ENCODE data around the gene S100A3.
"Not testable (repeated sequence)": the region's sequence is repeated elsewhere in the genome, so short reads cannot be mapped to it uniquely, and the experiment has no call there.

The S100A3 gene, protein sequence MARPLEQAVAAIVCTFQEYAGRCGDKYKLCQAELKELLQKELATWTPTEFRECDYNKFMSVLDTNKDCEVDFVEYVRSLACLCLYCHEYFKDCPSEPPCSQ

DNA sequence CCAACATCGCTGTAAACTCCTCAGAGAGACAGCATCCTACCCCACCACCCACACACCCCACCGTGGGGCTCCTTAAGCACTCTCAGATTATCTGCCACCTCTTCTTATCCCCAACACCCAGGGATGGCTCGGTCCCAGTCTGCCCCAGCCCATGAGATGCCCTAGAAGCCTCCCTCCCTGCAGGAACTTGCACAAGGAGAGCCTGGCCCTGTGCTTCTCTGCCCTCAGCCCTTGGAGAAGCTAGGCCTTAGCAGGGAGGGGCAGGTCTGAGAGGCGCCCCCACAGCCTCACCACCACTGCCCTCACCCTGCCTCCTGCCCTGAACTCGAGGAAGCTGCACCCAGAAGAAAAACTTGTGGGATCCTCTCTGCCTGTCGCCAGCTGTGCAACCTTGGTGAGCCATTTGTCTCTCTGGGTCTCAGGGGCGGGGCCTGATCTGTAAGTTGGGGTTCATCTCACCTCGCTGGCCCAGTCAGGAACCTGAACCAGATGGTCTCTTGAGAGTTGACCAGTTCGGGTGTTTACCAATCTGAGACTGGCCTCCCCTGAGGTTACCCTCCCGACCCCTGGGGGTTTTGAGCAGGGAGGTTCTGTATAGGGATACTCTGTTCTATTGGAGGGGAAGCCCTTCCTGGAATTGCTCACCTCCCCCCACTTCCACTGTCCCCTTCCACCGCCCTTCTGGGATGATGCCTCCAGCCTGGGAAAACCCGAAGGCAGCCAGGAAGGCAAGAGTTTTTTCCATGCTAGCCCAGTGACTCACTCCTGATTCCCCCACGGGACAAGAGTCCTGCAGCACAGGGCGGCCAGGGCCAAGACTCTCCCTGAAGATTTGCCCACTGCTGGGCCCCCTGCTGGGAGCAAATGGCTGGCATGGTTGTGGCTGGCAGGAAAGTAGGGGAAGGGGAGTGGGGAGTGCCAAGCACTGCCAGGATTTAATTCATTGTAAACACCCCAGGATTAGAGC, at the start of gene S100A3:
S100A3 (minus strand) TSS at position 537 of the 967 bp plus-strand sequence. CDS start 773 bp downstream, outside the sequence.
- no peak for DNase-seq

DNA sequence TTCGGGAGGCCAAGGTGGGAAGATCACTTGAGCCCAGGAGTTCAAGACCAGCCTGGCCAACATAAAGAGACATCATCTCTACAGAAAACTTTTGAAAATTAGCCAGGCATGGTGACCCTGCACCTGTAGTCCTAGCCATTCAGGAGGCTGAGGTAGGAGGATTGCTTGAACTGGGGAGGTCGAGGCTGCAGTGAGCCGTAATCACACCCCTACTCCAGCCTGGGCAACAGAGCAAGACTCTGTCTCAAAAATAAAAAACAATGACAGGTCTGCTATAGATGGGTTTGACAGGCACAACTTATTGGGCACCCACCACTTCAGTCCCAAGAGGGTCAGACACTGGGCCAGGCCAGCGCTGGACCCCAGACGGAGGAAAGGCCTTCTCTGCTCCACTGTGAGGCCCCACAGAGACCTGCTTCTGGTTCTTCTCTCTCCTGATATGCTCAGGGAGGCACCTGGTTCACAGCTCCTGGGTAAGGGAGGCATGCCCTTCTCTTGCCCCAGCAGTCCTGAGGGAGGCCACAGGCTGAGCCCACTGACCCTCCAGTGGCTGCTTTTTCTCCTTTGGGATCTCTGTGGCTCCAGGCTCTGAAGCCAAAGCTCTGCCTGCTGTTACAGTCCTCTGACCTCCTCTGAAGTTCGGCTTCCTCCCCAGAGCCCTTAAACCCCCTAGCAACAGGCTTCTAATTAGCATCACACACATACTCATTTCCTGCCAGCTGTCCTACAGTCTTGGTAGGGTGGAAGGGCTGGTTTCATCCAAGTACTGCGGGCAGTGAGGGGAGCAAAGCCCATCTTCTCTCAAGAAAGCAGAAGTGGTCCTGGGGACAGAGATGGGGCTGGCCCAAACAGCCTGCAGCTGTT, 49.5 kb upstream of the S100A3 start:
- peak; percentile 83 for DNase-seq

DNA sequence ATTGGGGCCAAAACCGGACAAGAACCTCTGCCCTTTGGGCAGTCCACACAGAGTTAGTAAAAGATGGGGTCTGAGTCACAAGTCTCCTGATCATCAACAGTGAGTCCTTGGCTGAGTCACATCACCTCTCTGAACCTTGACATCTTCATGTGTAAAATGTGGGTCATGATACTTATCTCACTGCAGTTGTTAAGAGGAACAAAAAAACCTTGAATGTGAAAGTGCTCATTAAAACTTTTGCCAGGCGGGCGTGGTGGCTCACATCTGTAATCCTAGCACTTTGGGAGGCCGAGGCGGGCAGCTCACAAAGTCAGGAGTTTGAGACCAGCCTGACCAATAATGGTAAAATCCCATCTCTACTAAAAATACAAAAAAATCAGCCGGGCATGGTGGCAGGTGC, 48.1 kb upstream of the S100A3 start:
- no peak for DNase-seq

DNA sequence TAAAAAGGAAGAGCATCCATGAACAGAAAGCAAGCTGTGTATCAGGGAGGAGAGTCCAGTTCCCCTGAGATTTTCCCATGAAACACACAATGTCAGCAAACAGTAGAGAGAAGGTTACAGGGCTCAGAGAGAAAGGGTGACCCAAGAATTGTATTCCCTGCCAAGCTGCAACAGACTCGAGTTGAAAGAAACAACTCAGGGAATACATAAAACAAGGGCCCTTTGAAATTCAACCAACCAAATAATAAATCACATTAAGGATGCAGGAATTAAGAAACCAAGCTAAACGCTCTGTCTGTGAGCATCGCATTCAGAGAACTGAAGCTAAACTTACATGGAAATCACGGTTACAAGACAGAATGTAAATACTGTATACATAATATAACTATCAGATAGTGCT, 43.7 kb upstream of the S100A3 start:
- no peak for DNase-seq

DNA sequence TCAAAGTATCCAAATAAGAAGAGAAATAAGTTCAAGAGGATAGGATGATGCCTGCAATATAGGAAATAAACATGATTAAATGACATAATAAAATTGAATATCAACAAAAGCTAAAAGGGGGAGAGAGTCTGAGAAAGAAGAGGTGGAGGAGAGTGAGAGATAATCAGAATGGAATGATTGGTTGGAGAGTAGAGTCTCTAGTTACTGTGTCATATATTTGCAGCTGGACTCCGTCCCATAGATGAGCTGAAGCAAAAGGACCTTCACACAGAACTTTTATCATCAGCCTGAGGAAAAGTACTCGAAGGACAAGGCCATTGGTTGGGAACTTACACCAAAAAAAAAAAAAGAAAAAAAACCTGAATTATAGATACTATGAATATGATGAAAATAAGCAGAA, 39.4 kb upstream of the S100A3 start:
- no peak for DNase-seq

DNA sequence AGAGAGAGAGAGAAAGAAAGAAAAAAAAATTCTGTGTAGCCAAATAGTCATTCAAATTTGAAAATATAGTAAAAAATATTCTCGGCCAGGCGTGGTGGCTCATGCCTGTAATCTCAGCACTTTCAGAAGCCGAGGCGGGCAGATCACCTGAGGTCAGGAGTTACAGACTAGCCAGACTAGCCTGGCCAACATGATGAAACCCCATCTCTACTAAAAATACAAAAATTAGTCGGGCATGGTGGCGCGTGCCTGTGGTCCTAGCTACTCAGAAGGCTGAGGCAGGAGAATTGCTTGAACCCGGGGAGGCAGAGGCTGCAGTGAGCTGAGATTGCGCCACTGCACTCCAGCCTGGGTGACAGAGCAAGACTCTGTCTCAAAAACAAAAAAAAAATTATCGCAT, 39.0 kb upstream of the S100A3 start:
- DNase-seq, result not testable (repeated sequence)

DNA sequence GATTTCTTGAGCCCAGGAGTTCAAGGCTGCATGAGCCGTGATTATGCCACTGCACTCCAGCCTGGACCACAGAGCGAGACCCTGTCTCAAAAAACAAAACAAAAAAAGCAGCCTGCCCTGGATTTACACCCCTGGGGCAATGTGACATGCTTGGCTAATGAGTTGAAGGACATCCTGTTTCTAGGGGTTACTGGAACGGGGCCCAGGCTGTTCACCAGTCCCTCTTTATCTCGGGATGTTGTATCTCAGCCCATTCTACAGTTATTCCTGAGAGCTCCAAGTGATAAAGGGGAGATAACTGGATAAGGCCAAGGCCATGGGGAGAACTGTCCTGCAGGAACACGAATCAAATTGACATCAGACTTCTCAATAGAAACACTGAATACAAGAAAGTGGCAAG, 38.3 kb upstream of the S100A3 start:
- no peak for DNase-seq

DNA sequence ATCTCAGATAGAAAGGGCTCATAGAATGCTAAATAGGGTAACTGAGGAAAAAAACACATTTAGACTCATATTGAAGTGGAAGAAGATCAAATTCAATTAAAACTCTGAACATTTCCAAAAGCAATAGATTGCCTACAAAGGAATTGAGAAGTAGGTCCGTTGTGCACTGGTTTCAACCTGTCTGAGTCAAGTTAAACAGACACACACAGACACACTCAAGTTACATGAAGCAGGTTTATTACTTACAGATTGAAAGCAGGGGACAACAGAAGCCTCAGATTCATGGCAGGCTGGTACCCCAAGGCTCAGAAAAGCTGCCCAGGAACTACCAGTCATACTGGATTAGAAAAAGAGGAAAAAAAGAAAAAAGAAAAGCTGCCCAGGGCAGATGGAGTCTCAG, 37.3 kb upstream of the S100A3 start:
- DNase-seq, result no peak

DNA sequence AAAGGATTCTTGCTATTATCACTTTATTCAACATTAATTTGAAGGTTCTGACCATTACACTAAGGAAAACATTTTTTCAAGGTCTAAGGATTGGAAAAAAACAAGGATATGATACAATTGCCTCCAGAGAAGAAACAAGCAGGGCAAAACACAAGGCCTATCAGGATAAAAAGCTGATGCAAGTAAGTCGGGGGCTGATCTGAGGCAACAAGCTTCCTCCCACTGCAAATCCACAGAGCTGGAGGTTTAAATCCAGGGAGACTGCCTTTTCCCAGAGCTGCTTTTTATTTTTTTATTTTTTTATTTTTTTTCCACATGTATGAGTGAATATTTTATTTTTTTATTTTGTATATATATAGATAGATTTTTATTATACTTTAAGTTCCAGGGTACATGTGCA, 35.9 kb upstream of the S100A3 start:
- no peak for DNase-seq

DNA sequence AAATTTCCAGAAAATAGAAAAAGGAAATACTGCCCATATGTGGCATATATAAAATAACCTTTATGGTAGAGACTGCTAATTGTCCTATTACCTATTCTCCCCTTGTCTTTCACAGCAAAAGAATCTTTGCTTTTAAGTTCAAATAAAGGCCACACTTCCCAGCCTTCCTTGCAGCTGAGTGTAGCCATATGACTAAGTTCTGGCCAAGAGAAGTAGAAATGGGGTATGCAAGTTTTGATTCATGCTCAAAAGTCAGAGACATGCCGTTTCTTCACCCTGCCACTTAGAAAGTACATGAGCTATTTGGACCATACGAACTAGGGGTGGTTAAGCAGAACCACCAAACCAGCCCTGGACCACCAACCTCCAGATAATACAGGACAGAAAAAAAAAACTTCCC, 34.9 kb upstream of the S100A3 start:
- DNase-seq, result no peak

DNA sequence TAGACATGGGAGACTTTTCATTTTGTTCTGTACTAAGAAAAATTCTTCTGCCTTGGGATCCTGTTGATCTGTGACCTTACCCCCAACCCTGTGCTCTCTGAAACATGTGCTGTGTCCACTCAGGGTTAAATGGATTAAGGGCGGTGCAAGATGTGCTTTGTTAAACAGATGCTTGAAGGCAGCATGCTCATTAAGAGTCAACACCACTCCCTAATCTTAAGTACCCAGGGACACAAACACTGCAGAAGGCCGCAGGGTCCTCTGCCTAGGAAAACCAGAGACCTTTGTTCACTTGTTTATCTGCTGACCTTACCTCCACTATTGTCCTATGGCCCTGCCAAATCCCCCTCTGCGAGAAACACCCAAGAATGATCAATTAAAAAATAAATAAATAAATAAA, 34.5 kb upstream of the S100A3 start:
- not testable (repeated sequence) for DNase-seq

DNA sequence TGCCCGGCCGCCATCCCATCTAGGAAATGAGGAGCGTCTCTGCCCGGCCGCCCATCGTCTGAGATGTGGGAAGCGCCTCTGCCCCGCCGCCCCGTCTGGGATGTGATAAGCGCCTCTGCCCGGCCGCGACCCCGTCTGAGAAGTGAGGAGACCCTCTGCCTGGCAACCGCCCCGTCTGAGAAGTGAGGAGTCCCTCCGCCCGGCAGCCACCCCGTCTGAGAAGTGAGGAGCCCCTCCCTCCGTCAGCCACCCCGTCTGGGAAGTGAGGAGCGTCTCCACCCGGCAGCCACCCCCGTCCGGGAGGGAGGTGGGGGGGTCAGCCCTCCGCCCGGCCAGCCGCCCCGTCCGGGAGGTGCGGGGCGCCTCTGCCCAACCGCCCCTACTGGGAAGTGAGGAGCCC, 33.8 kb upstream of the S100A3 start:
- not testable (repeated sequence) for DNase-seq

DNA sequence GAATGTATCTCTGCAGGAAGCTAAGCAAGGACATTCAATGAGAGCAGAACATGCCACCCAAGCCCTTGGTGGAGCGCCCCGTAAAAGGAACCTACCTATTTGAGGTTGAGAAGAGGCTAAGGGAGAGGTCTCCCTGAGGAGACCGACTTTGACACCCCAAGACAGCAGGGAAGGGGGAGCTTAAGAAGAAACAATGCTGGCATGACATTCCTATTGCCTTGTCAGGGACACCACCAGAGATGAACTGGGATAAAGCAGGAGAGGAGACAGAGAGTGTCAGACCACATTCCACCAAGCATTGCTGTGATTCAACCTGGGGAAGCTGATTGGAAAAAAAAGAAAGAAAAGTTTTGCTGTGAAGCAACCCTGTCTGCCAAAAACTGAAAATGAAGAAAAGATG, 29.9 kb upstream of the S100A3 start:
- DNase-seq, result no peak

DNA sequence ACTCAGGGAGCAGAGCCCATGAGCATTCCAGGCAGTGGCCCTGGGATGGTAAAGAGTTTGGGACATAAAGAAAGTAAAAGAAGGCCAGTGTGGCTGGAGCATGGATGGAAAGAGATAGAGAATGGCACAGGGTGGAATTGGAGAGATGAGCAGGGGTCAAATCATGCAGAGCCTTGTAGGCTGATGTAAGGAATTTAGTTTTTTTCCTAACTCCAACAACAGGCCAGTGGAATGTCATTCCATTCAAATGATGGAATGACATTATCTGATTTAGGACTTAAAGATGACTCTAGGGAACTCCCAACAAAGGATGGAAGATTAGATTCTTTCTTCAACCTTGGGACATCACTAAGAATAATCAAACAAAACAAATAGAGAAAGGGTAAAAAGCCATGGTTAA, 29.4 kb upstream of the S100A3 start:
- no peak for DNase-seq

DNA sequence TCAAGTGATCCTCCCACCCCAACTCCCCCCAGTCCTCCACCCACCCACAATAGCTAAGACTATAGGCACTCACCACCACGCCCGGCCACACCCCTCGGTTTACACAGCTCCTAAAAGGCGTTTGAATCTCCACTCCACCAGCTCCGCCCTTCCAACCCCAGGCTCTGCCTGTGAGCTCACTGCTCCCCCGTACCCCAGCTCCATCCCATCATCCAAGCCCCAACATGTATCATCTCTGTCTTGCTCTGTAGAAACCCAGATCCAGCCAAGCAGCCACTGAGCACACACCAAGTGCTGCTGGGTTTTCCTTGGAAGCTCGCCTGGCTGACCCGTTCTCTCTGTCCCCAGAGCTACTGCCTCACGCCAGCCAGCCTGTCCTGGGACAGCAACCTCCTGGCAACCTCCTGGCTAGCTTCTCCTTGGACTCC, 28.6 kb upstream of the S100A3 start:
- no peak for DNase-seq

DNA sequence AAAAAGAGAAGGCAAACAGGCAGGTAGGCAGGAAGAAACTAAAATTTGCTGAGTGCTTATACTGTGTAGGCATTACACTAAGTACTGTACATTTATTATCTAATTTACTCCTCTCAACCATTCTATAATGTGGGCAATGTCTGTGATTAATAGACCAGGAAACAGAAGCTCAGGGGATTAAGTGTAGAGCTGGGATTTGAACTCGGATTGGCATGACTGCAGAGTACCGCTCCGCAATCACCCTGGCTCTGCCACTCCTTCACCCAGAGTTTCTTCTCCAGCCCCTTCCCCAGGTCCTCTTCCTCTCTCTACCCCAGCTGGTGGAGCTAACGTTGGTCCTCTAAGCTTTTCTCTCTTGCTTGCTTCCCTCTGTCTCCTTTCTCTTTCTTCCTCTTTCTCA, 28.1 kb upstream of the S100A3 start:
- no peak for DNase-seq

DNA sequence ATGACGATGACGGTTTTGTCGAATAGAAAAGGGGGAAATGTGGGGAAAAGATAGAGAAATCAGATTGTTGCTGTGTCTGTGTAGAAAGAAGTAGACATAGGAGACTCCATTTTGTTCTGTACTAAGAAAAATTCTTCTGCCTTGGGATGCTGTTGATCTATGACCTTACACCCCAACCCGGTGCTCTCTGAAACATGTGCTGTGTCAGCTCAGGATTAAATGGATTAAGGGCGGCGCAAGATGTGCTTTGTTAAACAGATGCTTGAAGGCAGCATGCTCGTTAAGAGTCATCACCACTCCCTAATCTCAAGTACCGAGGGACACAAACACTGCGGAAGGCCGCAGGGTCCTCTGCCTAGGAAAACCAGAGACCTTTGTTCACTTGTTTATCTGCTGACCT, 26.4 kb upstream of the S100A3 start:
- DNase-seq, result not testable (repeated sequence)

DNA sequence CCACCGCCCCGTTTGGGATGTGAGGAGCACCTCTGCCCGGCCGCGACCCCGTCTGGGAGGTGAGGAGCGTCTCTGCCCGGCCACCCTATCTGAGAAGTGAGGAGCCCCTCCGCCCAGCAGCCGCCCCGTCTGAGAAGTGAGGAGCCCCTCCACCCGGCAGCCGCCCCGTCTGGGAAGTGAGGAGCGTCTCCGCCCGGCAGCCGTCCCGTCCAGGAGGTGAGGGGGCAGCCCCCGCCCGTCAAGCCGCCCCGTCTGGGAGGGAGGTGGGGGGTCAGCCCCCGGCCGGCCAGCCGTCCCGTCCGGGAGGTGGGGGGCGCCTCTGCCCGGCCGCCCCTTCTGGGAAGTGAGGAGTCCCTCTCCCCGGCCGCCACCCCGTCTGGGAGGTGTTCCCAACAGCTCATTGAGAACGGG, 26.0 kb upstream of the S100A3 start:
- not testable (repeated sequence) for DNase-seq

DNA sequence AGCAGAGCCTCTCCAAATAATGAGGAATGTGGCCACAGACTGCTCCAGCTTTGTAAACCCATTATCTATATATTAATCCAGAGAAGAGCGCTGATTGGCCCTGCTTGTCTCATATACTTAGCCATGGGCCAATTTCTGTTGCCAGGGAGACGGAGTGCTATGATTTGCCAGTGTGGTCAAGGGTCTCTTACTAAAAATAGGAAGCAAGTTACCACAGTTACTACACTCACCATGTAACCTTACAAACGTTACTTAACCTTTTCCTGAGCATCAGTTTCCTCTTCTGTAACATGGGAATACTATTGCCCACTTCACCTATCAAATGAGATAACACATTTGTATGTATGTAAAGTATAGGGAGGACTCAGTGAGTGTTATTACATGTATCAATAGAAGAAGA, 24.3 kb upstream of the S100A3 start:
- no peak for DNase-seq

DNA sequence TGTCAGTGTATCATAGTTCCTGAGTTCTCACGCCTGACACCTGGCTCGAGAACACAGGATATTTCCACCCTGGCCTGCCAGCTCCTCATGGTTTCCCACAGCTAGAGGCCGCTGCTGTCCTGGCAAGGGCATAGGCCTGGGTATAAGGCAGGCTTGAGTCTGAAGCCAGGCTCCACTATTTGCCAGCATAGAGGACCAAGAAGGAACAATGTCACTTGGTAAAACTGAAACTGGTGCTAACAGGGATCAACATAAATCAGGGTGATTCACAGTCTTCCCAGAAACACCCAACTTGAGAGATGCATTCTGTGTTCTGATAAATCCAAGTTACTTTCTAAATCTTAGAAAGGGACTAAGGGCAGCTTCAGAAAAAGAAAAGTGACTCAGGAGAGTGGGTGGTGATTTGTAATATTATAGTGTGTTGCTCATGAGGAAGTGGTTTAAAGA, 23.5 kb upstream of the S100A3 start:
- DNase-seq, result peak; percentile 52

DNA sequence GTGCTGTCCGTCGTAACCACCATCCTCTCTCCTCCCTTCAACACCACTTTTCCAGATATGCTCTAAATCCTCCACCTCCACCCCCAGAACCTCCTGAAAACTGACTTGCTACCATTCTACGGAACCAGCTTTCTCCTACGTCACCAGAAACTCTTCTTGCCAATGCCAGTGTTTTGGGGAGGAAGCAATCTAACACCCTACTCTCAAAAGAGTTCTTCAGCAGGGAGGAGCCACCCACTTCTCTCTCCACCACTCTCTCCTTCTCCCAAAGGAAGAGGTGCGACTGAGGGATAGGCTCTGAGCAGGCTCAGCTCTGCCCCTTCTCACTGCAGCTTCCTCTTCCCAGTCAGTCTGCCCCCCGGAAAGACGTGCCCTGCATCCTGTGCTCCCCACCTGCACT, 22.6 kb upstream of the S100A3 start:
- DNase-seq, result no peak

DNA sequence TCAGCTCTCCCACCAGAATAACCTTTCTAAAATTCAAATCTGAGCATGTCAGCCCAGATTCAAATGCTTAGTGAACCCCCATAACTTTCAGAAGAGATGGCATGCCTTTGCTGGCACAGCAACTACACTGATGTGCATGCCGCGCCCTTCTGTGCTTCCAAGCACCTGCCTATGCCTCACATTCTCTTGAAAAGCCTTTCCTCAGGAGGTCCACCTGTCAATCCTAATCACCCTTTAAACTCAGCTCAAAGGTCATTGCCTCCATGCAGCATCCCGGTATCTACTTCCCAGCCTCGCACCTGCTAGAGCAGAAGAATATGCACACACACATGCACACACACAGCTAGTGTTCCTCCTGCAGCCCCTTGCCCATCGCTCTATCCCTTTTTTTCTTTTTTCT, 21.8 kb upstream of the S100A3 start:
- no peak for DNase-seq

DNA sequence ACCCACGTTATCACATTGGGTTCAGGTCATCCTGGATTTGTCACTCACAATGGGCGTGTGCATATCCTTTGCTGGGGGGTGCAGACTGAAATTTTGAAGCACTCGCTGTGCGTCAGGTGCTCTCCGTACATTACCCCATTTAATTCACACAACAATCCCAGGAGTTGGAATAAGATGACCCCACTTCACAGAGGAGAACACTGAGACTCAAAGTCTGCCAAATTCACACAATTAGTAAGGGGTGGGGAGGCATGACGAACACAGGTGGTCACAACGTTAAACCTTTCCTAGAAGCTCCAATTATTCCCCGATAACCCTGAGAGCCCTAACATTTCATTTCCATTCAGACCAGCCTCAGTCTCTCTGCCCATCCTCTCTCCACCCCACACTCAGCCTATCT, 20.4 kb upstream of the S100A3 start:
- DNase-seq, result no peak

Measured in NCI-H1436 treated with DMSO at 0.1 percent for 48 hours (cell line).